ENCODE results near the gene C16orf78.

The C16orf78 gene

DNA sequence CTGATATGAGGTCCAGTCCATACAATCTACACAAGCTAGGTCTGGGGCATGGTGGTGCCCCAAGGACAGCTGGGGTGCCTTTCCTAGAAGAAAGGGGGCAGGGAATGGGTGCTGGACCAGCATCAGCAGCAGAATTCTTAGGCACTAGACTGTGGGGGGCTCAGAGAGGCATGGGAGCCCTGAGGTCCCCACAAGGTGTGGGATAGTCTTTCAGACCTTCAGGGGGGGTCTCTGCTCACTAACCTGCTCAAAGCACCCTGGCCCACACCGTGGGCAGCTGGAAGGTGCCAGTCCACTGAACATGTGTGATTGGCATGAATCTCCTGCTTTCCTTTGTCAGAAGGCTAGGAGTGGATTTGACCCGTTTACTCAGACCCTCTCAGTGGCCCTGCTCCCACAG lies 26.1 kb upstream of the C16orf78 start:
- no peak for DNase-seq (ENCODE audit: low read depth, low spot score)
- TF ChIP-seq, protein P1, sequence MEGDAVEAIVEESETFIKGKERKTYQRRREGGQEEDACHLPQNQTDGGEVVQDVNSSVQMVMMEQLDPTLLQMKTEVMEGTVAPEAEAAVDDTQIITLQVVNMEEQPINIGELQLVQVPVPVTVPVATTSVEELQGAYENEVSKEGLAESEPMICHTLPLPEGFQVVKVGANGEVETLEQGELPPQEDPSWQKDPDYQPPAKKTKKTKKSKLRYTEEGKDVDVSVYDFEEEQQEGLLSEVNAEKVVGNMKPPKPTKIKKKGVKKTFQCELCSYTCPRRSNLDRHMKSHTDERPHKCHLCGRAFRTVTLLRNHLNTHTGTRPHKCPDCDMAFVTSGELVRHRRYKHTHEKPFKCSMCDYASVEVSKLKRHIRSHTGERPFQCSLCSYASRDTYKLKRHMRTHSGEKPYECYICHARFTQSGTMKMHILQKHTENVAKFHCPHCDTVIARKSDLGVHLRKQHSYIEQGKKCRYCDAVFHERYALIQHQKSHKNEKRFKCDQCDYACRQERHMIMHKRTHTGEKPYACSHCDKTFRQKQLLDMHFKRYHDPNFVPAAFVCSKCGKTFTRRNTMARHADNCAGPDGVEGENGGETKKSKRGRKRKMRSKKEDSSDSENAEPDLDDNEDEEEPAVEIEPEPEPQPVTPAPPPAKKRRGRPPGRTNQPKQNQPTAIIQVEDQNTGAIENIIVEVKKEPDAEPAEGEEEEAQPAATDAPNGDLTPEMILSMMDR (IDR thresholded peaks at IDR 0.05; ENCODE audit: low read depth, low read length), result no peak
- no peak overlapping the region for H3K4me3 ChIP-seq (ENCODE audit: low read depth, low read length)
- in situ Hi-C loops (cut with HindIII; ENCODE audit: low sequenced_read_pairs), result no loop called here

DNA sequence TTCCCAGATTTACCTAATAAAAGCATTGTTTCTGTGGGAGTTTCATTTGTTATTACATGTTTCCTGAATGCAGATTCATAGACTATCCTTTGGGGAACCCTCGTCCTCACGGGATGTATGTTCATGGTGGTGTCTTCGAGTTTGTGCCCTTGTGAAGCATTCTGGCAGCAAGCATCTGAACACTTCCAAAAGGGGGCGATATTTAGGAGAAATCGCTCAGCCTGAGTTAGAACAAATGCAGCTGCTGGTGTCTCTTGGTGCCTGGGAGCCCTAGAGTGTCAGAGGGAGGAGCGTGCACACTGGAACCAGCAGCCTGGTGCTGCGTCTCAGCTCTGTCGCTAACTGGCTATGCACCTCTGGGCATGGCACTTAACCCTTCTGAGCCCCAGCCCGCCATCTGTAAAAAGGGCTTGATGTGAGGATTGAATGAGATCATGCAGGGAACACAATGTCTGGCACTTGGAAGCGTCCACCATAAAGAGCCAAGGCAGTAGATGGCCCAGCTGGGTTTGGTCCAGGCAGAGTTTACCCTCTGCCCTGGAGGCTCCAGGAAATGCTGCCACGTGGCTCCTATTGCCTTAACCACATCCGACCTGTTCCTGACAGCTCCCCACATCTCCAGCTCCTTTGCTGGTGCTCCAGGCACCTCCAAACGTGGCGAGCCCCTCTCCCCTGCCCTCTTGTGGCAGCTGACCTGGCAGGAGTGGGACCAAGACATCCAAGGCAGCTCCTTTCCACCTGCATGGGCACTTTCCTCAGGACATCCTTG lies 25.0 kb upstream of the C16orf78 start:
- in situ Hi-C loops (cut with HindIII; ENCODE audit: low sequenced_read_pairs), result no loop called here
- DNase-seq (ENCODE audit: low read depth, low spot score), result no peak

DNA sequence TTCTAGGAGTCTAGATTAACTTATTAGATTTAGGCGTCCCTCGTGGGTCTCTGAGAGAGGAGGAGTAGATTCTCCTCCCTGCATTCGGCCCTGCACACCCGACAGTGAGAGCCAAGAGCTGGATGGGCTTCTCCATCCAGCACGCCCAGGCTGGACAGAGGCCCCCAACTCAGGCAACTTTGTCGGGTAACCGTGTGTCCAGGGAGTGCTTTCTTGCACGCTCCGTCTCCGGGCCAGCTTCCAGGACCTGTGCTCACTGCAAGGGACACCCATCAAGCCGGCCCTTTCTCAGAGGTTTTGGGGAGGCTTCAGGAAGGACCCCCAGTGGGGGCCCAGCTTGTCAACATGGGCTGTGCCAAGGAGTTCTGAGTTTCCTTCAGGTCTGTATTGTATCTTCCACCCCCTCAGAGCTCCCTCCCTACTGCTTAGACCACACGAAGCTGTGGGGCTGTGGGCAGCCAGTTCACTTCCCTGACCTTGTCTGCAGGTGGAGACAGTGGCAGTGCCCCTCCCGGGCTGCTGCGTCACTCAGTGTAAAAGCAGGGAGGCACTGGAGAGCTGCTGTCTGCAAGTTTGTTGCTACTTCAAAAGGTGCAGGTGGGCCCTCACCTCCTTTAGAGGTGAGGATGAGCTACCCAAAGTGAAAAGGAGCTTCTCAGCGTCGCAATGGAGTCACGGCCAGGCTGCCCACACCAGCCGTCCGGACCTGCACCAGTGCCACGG lies 24.0 kb upstream of the C16orf78 start:
- TF ChIP-seq, protein P1 (IDR thresholded peaks at IDR 0.05; ENCODE audit: low read depth, low read length), result no peak
- no peak overlapping the region for H3K4me3 ChIP-seq (ENCODE audit: low read depth, low read length)
- DNase-seq (ENCODE audit: low read depth, low spot score), result no peak
- in situ Hi-C loops (cut with HindIII; ENCODE audit: low sequenced_read_pairs), result no loop called here

More for the DNA sequence above, 25.0 kb upstream of the C16orf78 start:
- H3K4me3 ChIP-seq (ENCODE audit: low read depth, low read length), result no peak overlapping the region
- TF ChIP-seq, protein P1 (IDR thresholded peaks at IDR 0.05; ENCODE audit: low read depth, low read length), result no peak

DNA sequence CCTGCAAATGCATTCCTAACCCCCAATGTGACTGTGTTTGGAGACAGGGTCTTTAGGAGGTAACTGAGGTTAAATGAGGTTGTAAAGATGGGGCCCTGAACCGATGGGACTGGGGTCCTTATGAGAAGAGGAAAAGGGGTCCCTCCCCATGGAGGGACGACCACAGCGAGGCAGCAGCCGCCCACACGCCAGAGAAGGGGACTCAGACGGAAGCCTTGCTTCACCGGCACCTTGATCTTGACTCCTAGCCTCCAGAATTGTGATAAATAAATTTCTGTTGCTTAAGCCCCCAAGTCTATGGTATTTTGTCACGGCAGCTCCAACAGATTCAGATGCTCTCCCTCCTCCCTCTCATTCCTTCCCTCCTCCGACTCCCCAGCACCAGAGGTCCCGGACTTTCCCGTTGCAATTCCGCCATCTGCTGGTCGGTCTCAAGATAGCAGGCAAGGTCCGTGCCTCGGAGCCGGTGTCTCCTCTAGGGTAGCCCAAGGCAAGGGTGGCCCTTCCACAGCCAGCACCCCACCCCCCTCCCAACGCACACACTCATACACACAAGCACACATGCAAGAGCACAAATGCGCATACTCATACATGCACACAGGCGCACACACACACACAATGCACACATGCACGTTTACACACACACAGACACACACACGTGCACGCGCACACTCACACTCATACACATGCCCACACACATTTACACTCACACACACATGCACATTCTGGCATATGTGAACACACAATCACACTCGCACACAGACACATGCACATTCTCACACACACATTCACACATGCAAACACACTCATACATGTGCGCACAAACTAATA lies 23.1 kb upstream of the C16orf78 start:
- H3K4me3 ChIP-seq (ENCODE audit: low read depth, low read length), result no peak overlapping the region
- in situ Hi-C loops (cut with HindIII; ENCODE audit: low sequenced_read_pairs), result no loop called here
- TF ChIP-seq, protein P1 (IDR thresholded peaks at IDR 0.05; ENCODE audit: low read depth, low read length), result peak; percentile 83
- peak; percentile 20 for DNase-seq (ENCODE audit: low read depth, low spot score)

DNA sequence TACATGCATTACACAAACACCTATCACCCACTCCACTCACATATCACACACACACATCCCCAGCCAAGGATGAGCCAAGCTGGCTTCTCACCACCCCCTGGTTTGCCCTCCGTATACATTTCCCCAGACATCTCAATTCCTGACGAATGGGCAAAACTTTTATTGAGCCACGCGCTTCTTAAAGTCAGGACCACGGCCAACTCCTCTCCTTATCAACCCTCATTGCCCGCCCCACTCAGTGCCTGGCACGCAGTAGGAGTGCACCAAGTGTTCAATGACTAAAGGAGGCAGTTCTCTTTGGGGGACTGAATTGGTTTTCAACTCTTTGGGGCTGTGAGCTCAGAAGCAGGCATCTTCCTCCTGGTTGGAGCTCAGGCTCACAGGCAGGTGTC lies 22.5 kb upstream of the C16orf78 start:
- TF ChIP-seq, protein P1 (IDR thresholded peaks at IDR 0.05; ENCODE audit: low read depth, low read length), result no peak

DNA sequence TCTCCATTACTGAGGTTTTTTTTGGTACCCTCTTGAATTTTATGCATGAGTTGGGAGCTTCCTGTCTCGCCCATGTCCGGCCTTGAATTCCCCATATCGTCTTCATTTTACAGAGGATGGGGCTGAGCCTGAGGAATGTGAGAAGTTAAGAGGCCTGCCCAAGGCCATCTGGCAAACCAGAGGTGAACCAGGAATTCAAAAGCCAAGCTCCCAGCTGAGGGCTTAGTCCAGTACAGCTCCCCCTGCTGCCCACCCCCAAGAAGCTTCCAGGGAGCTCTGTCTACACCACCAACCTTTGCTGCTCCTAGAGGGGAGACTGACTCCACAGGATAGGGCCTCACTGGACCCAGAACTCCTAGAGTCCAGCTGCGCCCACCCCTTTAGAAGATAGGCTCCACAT lies 20.7 kb upstream of the C16orf78 start:
- DNase-seq (ENCODE audit: low read depth, low spot score), result no peak
- H3K4me3 ChIP-seq (ENCODE audit: low read depth, low read length), result no peak overlapping the region
- TF ChIP-seq, protein P1 (IDR thresholded peaks at IDR 0.05; ENCODE audit: low read depth, low read length), result peak; percentile 33
- in situ Hi-C loops (cut with HindIII; ENCODE audit: low sequenced_read_pairs), result no loop called here

More for the DNA sequence above, 22.5 kb upstream of the C16orf78 start:
- H3K4me3 ChIP-seq (ENCODE audit: low read depth, low read length), result no peak overlapping the region
- DNase-seq (ENCODE audit: low read depth, low spot score), result no peak
- in situ Hi-C loops (cut with HindIII; ENCODE audit: low sequenced_read_pairs), result no loop called here

Data from astrocyte of the spinal cord (primary cell).